ENCODE measurements around the gene SBF2.
"Not testable (repeated sequence)": the region's sequence is repeated elsewhere in the genome, so short reads cannot be mapped to it uniquely, and the experiment has no call there.

SBF2 gene

GRCh38 chr11:9990221-9990973 is 303.6 kb downstream of the SBF2 start:
- no peak for DNase-seq

DNA sequence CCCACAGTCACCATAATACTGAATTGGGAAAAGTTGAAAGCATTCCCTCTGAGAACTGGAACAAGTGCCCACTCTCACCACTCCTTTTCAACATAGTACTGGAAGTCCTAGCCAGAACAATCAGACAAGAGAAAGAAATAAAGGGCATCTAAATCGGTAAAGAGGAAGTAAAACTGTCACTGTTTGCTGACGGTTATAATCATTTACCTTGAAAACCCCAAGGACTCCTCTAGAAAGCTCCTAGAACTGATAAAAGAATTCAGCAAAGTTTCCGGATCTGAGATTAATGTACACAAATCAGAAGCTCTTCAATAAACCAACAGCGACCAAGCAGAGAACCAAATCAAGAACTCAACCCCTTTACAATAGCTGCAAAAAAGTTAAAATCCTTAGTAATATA is 306.7 kb downstream of the SBF2 start:
- DNase-seq, result not testable (repeated sequence)

DNA sequence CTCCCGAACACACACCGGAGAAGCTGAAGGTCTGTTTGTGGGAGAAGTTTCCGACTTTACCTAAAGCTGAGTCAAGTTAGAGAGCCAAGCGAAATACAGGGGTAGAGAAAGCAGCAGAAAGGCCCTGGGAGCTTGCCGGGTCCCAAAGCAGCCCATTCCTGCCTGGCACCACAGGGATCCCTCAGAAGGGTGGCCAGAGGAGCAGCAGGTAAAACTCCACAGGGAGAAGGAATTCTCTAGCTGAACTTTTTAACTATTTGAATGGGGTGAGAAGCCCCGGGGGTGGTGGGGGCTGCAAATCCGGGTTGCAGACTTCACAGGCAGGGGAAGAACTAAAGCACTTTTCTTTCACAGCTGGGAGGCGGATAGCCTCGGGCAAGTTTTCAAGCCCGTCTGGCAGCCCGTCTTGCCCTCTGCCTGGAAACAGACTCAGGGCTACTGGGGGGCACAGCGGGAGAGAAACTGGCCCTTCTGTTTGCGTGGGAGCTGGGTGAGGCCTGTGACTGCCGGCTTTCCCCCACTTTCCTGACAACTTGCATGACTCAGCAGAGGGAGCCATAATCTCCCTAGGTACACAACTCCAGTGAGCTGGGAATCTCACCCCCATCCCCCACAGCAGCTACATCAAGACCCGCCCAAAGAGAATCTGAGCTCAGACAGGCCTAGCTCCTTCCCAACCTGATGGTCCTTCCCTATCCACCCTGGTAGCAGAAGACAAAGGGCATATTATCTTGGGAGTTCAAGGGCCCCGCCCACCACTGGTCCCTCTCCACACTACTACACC is 311.0 kb downstream of the SBF2 start:
- no peak for DNase-seq

- no peak for DNase-seq
Observed at GRCh38 chr11:9982127-9982795, 311.8 kb downstream of the SBF2 start.

DNA sequence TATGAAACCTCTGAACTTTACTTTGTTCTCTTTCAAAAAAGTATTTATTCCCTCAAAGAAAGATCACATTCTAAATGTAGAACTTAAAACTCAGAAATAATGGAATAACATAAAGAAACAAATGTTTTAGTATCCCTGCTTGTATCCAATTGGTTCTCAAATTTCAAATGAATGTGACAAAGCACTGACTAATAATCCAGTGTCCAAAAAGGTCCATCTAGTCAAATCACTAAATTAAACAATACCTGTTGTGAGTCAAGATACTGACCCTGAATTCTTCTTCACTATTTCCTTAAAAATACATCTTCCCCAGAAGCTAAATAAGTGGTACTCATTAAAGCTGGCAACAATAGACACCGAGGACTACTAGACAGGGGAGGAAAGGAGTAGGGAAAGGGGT is 313.1 kb downstream of the SBF2 start:
- no peak for DNase-seq

DNA sequence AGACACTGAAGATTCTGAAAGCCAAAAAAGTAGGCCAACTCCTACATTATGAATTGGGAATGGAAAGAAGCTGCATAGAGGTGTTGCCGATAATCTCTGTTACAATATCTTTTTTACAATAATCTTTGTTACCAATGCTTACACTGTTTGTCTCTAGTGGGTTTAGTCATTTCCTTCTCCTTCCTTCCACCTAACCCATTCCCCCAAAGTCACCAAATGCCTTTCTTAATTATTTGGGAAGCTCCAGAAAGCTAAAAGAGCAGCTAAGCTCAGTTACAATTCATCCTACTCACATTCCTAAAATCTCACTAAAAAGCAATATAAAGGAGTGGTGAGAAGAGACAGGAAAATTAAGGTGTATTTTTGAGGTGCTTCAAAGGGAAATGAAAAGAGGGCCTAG is 316.5 kb downstream of the SBF2 start:
- no peak for DNase-seq

GRCh38 chr11:9974375-9974774 is 319.6 kb downstream of the SBF2 start:
- no peak for DNase-seq

GRCh38 chr11:9973921-9974320 is 320.1 kb downstream of the SBF2 start:
- no peak for DNase-seq

DNA sequence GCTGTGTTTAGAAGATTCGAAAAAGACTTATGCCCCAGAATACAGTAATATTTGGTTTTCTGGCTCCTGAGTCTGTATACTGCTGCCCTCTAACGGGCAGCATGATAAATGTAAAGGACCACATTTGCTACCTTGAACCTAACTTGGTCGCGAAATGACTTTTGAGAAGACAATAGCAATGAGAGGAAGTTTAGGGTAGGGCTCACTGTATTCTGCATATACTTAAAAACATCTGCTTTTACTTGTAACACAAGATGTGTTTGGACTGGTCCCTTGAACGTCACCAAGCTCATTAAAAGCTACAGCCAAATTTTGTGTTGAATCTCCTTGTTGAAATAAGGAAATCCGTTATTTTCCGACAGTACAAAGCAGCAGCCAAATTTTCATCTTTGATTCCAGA is 321.0 kb downstream of the SBF2 start:
- peak; percentile 52 for DNase-seq

- DNase-seq, result no peak
Observed at GRCh38 chr11:9971894-9972293, 322.1 kb downstream of the SBF2 start.

DNA sequence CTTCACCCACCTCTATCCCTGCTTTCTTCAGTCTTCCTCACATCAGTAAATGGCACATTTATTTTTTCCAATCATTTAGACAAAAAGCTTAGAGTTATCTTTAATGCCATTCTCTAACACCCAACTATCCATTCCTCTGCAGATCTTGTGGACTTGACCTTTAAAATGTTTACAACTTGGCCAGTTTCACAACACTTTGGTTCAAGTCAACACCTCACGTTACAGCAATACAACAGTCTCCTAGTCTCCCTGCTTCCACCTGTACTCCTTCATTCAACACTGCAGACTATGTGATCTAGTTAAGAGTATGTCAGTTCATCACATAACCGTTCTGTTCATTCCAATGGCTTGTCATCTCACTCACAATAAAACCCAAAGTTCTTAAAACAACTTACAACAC is 325.0 kb downstream of the SBF2 start:
- DNase-seq, result no peak

DNA sequence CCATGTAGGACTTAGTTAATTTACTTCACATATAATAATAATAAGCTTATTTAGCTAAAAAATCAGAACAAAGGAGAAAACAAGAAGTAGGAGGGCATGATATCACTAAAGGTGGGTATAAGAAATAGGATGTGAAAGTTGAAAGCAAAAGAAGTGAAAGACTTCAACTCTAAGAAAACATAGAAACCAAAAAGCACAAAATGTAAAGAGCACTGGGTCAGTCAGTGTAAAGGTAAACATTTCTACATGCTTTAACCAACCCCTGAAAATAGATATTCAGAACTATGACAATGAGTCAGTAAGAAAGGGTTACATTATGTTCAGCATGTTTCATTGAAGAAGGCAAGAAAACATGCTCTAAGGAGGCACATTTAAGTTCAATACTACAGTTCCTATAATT is 331.3 kb downstream of the SBF2 start:
- DNase-seq, result no peak

DNA sequence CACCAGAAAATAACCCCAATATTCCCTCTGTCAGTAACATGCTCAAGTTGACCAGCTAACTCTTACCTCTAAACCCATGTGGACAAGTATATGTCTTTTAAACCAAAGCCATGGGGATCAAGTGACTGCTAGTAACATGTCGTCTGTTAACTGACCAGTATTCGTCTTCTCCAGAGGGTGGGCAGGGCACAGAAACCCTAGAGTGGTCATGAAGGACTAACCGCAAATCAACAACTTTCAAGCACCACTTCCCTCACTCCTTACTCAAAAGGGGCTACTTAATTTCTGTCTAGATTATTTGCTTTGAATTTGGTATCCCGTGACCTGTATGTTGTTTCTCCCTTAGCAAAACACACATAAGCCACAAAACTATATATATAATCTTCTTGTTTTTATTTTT is 336.9 kb downstream of the SBF2 start:
- DNase-seq, result no peak

DNA sequence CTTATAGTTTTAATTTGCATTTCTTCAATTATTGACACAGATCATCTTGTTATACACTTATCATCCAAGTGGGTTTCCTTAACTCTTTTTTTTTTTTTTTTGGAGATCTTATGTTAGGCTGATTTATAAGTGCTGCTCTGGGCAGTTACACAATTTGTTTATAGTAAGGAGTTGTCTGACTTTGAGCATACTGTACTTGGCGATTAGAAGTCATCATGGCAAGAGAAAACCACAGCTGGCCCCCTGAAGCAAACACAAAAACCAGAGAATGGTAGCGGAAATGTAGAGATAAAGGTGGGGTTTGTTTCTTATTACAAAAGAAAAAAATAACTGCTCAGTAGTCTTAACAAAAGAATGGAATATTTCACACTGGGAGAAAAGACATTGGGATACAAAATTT is 337.5 kb downstream of the SBF2 start:
- DNase-seq, result no peak

GRCh38 chr11:9955391-9955790 is 338.6 kb downstream of the SBF2 start:
- no peak for DNase-seq

- DNase-seq, result no peak
Observed at GRCh38 chr11:9953994-9954626, 339.9 kb downstream of the SBF2 start.

DNA sequence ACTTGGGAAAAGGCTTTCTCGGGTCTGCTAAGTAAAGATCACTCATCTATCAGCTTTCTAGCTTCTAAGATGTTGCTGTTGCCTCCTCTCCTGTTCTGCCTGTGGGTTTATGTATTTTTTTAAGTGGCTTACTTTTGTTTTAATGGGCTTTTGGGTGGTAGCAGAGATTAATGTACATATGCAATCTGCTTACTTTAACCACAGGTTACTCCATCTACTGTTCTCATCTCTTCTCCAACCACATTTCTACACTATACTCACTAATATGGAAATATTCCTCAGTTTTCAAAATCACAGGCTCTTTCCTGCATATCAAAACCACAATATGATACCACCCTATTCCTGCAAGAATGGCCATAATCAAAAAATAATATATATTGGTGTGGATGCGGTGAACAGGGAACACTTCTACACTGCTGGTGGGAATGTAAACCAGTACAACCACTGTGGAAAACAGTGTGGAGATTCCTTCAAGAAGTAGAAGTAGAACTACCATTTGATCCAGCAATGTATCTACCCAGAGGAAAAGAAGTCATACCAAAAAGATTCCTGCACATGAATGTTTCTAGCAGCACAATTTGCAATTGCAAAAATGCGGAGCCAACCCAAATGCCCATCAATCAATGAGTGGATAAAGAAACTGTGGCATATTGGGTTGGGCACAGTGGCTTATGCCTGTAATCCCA is 341.4 kb downstream of the SBF2 start:
- no peak for DNase-seq

- no peak for DNase-seq
Observed at GRCh38 chr11:9951807-9952206, 342.2 kb downstream of the SBF2 start.

GRCh38 chr11:9950462-9950861 is 343.6 kb downstream of the SBF2 start:
- DNase-seq, result no peak

DNA sequence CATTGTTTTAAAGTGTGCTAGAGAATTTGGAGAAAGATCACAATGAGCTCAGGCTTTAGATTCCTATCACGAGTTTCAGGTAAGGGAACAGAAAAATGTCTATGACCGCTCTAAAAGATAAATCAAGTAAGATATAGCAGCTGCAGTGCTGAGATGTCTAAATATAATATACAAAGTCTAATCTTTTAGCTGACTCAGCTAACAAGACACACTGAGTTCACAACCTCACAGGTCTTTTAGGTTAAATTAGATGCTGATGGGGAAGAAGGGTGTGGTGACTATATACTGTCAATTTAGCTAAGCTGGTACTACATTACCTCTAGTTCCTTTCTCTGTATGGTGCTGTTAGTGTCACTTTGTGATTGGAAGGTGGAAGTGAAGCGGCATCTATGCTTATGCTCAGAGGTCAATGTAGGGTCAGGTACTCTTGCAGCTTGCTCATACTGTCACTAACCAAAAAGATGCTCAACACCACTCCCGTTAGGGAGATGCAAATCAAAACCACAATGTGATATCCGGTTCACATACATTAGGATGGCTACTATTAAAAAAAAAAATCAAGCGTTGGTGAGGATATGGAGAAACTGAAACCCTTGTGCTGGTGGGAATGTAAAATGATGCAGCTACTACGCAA is 346.7 kb downstream of the SBF2 start:
- no peak for DNase-seq

DNA sequence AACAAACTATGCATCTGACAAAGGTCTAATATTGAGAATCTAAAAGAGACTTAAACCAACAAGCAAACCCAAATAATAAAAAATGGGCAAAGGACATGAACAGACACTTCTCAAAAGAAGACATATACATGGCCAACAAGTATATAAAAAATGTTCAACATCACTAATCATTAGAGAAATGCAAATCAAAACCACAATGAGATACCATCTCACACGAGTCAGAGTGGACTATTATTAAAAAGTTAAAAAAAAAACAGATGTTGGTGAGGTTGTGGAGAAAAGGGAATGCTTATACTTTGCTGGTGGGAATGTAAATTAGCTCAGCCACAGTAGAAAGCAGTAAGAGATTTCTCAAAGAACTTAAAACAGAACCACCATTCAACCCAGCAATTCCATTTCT is 348.3 kb downstream of the SBF2 start:
- DNase-seq, result not testable (repeated sequence)

GRCh38 chr11:9943386-9944110 is 350.5 kb downstream of the SBF2 start:
- DNase-seq, result no peak
